ENCODE data around the gene BTAF1.

DNA sequence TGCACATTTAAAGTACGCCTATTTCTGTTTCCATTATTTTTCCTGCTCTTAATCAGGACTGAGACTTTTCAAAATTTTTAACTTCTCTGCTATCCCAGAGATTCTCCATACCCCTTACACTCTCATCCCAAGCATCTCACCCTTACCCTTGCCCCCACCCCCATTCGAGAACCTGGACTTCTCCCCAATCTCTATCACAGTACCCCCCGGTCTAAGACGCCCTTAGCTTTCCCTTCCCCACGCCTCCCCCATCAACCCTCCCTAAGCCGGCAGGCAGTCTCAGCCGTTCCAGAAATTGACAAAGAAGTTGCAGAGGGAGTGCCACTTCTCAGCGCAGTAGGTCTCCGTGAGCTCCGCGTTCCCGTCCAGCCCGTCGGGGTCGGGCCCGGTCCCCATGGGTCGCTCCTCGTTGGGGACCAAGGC, 15.6 kb upstream of the BTAF1 start:
- TF ChIP-seq EZH2 (IDR thresholded peaks at IDR 0.05; ENCODE audit: borderline replicate concordance, low read depth, low read length, severe bottlenecking) (no peak), CTCF (IDR thresholded peaks at IDR 0.05; ENCODE audit: borderline replicate concordance, extremely low read depth, low read length, poor library complexity, severe bottlenecking) (no peak)
